ENCODE measurements around the gene TET1. TPM values are rescaled to one million over a fixed set of nuclear protein-coding genes. Genes with fewer than 3 reads are reported as not detected.
A peak's percentile ranks its signal among the peaks of the same experiment; 100 is the strongest.

TET1 gene
- total and polyA plus RNA-seq, 9 of the 15 experiments (the other 6 are each of a cell fraction or from before 2014, with no cell fraction given): 2.6 to 21.3 (median 11.6) TPM

GRCh38 chr10:68720793-68721672, 160.9 kb downstream of the TET1 start, which contains the start of gene CCAR1 (continued):
- TF ChIP-seq, protein P1, sequence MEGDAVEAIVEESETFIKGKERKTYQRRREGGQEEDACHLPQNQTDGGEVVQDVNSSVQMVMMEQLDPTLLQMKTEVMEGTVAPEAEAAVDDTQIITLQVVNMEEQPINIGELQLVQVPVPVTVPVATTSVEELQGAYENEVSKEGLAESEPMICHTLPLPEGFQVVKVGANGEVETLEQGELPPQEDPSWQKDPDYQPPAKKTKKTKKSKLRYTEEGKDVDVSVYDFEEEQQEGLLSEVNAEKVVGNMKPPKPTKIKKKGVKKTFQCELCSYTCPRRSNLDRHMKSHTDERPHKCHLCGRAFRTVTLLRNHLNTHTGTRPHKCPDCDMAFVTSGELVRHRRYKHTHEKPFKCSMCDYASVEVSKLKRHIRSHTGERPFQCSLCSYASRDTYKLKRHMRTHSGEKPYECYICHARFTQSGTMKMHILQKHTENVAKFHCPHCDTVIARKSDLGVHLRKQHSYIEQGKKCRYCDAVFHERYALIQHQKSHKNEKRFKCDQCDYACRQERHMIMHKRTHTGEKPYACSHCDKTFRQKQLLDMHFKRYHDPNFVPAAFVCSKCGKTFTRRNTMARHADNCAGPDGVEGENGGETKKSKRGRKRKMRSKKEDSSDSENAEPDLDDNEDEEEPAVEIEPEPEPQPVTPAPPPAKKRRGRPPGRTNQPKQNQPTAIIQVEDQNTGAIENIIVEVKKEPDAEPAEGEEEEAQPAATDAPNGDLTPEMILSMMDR (IDR thresholded peaks at IDR 0.05 in 2 of 3, conservative IDR thresholded peaks at IDR 0.05 in 1 of 3; ENCODE audit: insufficient read depth in 2 of 3, low read depth in 1 of 3, low read length in 3 of 3): 0 out of 6 replicates have a peak, but pooled peaks of 1 of the 3 experiments have one; percentile 1
- TF ChIP-seq, protein P2, sequence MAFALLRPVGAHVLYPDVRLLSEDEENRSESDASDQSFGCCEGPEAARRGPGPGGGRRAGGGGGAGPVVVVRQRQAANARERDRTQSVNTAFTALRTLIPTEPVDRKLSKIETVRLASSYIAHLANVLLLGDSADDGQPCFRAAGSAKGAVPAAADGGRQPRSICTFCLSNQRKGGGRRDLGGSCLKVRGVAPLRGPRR (CRISPR knock-in tag; IDR thresholded peaks at IDR 0.05): peak; percentile 82; the same call in 1 of the 2 replicates
- peak; percentile 24; the same call in 1 of the 2 replicates for TF ChIP-seq NCOA1 (IDR thresholded peaks at IDR 0.05; ENCODE audit: low read depth)
- no peak for TF ChIP-seq MEF2A (IDR thresholded peaks at IDR 0.05; ENCODE audit: control insufficient read depth, low read depth, low read length)
- peak; percentile 92 for TF ChIP-seq ZNF589 (CRISPR knock-in tag; IDR thresholded peaks at IDR 0.05; ENCODE audit: low read depth)
- TF ChIP-seq RCOR1 (IDR thresholded peaks at IDR 0.05; ENCODE audit: borderline replicate concordance in 1 of 2, low read depth in 2 of 2, low read length in 2 of 2): peak in 1 of 2 experiments; percentile 68; a peak in 2 of 4 replicates
- peak; percentile 79 for TF ChIP-seq C11orf30 (IDR thresholded peaks at IDR 0.05; ENCODE audit: low read depth)
- no peak for TF ChIP-seq NELFE (IDR thresholded peaks at IDR 0.05; ENCODE audit: insufficient read depth, insufficient read length)
- 0 out of 2 replicates have a peak, but pooled peaks have one; percentile 25 for TF ChIP-seq ERF (CRISPR knock-in tag; IDR thresholded peaks at IDR 0.05)
- TF ChIP-seq SMAD4 (CRISPR knock-in tag; conservative IDR thresholded peaks at IDR 0.05): peak; percentile 69; the same call in 1 of the 2 replicates
- peak; percentile 92 for TF ChIP-seq ZNF766 (CRISPR knock-in tag; conservative IDR thresholded peaks at IDR 0.05)
- no peak for TF ChIP-seq HLTF (IDR thresholded peaks at IDR 0.05)
- TF ChIP-seq NFATC3 (IDR thresholded peaks at IDR 0.05): 0 out of 2 replicates have a peak, but pooled peaks have one; percentile 51
- no peak for TF ChIP-seq ZNF436 (CRISPR knock-in tag; IDR thresholded peaks at IDR 0.05)
- TF ChIP-seq, protein P3, sequence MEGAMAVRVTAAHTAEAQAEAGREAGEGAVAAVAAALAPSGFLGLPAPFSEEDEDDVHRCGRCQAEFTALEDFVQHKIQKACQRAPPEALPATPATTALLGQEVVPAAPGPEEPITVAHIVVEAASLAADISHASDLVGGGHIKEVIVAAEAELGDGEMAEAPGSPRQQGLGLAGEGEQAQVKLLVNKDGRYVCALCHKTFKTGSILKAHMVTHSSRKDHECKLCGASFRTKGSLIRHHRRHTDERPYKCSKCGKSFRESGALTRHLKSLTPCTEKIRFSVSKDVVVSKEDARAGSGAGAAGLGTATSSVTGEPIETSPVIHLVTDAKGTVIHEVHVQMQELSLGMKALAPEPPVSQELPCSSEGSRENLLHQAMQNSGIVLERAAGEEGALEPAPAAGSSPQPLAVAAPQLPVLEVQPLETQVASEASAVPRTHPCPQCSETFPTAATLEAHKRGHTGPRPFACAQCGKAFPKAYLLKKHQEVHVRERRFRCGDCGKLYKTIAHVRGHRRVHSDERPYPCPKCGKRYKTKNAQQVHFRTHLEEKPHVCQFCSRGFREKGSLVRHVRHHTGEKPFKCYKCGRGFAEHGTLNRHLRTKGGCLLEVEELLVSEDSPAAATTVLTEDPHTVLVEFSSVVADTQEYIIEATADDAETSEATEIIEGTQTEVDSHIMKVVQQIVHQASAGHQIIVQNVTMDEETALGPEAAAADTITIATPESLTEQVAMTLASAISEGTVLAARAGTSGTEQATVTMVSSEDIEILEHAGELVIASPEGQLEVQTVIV (CRISPR knock-in tag; IDR thresholded peaks at IDR 0.05; ENCODE audit: borderline replicate concordance): no peak
- TF ChIP-seq ZNF311 (CRISPR knock-in tag; IDR thresholded peaks at IDR 0.05): peak; percentile 77
- TF ChIP-seq, protein P4, sequence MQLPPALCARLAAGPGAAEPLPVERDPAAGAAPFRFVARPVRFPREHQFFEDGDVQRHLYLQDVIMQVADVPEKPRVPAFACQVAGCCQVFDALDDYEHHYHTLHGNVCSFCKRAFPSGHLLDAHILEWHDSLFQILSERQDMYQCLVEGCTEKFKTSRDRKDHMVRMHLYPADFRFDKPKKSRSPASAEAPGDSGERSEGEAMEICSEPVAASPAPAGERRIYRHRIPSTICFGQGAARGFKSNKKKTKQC (CRISPR knock-in tag; IDR thresholded peaks at IDR 0.05): peak; percentile 65; the same call in 1 of the 2 replicates

Measured in K562 (cell line).